H1 (cell line): ENCODE measurements around the gene MAGEA8. TPM values are rescaled to one million over a fixed set of nuclear protein-coding genes. Genes with fewer than 3 reads are reported as not detected.

Source experiments
- CTCF ChIA-PET: fragments of 300-600 bp; sonication (Branson Sonifier 250); formaldehyde crosslinking; loops from one replicate; lab custom pipeline; 2021; ENCODE audit not compliant: partially characterized antibody; lab: Charles Lee
- POLR2A ChIA-PET: fragments of 300-600 bp; sonication (Branson Sonifier 250); formaldehyde crosslinking; loops from one replicate; lab custom pipeline; 2021; ENCODE audit warnings: inconsistent platforms; ENCODE audit not compliant: partially characterized antibody; lab: Charles Lee
- DNase-seq, 2 experiments: peaks; one replicate each; pipeline versions ENCODE4 v3.0.0 to v3.0.0-alpha.2; 2010 to 2022; ENCODE audit warnings: low spot score in 2 of 2, low read depth in 1 of 2, mixed read lengths in 1 of 2
- FAIRE-seq: peaks from 2 replicates; lab custom pipeline; 2011; peaks lifted over from hg19 to GRCh38; lab: Jason Lieb, UNC
- H2AFZ ChIP-seq: 2 replicates; pipeline ENCODE4 v1.8.1; 2012; ENCODE audit warnings: low read length, inconsistent platforms
- H2AK5ac ChIP-seq: 2 replicates; pipeline ENCODE4 v1.6.1; 2013; ENCODE audit warnings: low read depth, low read length
- H2BK120ac ChIP-seq: replicated peaks from 2 replicates; pipeline ENCODE3; 2013; ENCODE audit warnings: low read depth, low read length, inconsistent platforms
- H2BK12ac ChIP-seq: 2 replicates; pipeline ENCODE4 v1.6.1; 2013; ENCODE audit warnings: low read depth, low read length
- H2BK15ac ChIP-seq: 2 replicates; pipeline ENCODE4 v1.6.1; 2013; ENCODE audit warnings: low read length
- H2BK20ac ChIP-seq: 2 replicates; pipeline ENCODE4 v1.6.1; 2013; ENCODE audit warnings: low read length
- H2BK5ac ChIP-seq: 2 replicates; pipeline ENCODE4 v1.6.1; 2013; ENCODE audit warnings: low read depth, low read length
- H3K14ac ChIP-seq: 2 replicates; pipeline ENCODE4 v1.6.1; 2013; ENCODE audit warnings: inconsistent platforms; ENCODE audit not compliant: insufficient read length
- H3K18ac ChIP-seq: 2 replicates; pipeline ENCODE4 v1.6.1; 2013; ENCODE audit warnings: low read length; ENCODE audit errors: extremely low read depth
- H3K23ac ChIP-seq: 2 replicates; pipeline ENCODE4 v1.6.1; 2013; ENCODE audit warnings: inconsistent platforms; ENCODE audit not compliant: insufficient read length
- H3K23me2 ChIP-seq: 2 replicates; pipeline ENCODE4 v1.6.1; 2013; ENCODE audit warnings: low read depth, low read length
- H3K27ac ChIP-seq: 2 replicates; pipeline ENCODE4 v1.6.1; 2011; ENCODE audit warnings: low read depth, low read length, inconsistent platforms
- H3K27me3 ChIP-seq, 4 experiments: replicated peaks in 1 of 4; 1 replicate in 1 of 4; 2 replicates in 3 of 4; pipeline versions ENCODE4 v1.6.1 to v1.8.1; 2011 to 2013; ENCODE audit warnings: low read length in 3 of 4, mild to moderate bottlenecking in 3 of 4, inconsistent platforms in 2 of 4, mixed read lengths in 2 of 4, moderate library complexity in 1 of 4; ENCODE audit not compliant: control insufficient read depth in 3 of 4, insufficient read depth in 3 of 4; ENCODE audit errors: extremely low read depth in 1 of 4
- H3K36me3 ChIP-seq, 4 experiments: 2 replicates each; pipeline versions ENCODE4 v1.6.1 to v1.8.1; 2011 to 2013; ENCODE audit warnings: mild to moderate bottlenecking in 4 of 4, low read length in 3 of 4, moderate library complexity in 2 of 4, control low read depth in 1 of 4, inconsistent platforms in 1 of 4; ENCODE audit not compliant: insufficient read depth in 4 of 4, control insufficient read depth in 2 of 4
- H3K4ac ChIP-seq: replicated peaks from 2 replicates; pipeline ENCODE3; 2013; ENCODE audit warnings: low read length, low read depth, mixed read lengths, inconsistent platforms; ENCODE audit not compliant: insufficient read length
- H3K4me1 ChIP-seq, 4 experiments: replicated peaks in 1 of 4; 1 replicate in 1 of 4; 2 replicates in 3 of 4; pipeline versions ENCODE4 v1.6.1 to v1.8.1; 2011 to 2013; ENCODE audit warnings: low read length in 3 of 4, inconsistent platforms in 2 of 4, mixed read lengths in 1 of 4; ENCODE audit not compliant: insufficient read depth in 4 of 4, control insufficient read depth in 3 of 4
- H3K4me2 ChIP-seq, 2 experiments: 2 replicates each; pipeline versions ENCODE4 v1.6.1 to v1.8.1; 2011 to 2013; ENCODE audit warnings: low read depth in 2 of 2, low read length in 2 of 2, control low read depth in 1 of 2, inconsistent platforms in 1 of 2, mild to moderate bottlenecking in 1 of 2; ENCODE audit not compliant: insufficient read depth in 1 of 2
- H3K4me3 ChIP-seq, 4 experiments: fragments of 200-600, 300-600 bp in 1 of 4; sonication (generic), shearing (Covaris generic), sonication (Bioruptor Twin) in 1 of 4; 2 replicates each; pipeline versions ENCODE4 v1.5.1 to v1.8.1; 2011 to 2016; ENCODE audit warnings: low read length in 4 of 4, low read depth in 3 of 4, control low read depth in 2 of 4, inconsistent platforms in 2 of 4, mild to moderate bottlenecking in 2 of 4, mixed read lengths in 1 of 4, moderate library complexity in 1 of 4; ENCODE audit not compliant: insufficient read depth in 2 of 4; ENCODE audit errors: extremely low read depth in 1 of 4
- H3K56ac ChIP-seq: replicated peaks from 2 replicates; pipeline ENCODE3; 2013; ENCODE audit warnings: low read depth, mild to moderate bottlenecking, mixed read lengths, low read length, inconsistent platforms; ENCODE audit not compliant: insufficient read length
- H3K79me1 ChIP-seq: 2 replicates; pipeline ENCODE4 v1.6.1; 2013; ENCODE audit warnings: low read depth, low read length, control low read depth
- H3K79me2 ChIP-seq, 2 experiments: 2 replicates each; pipeline versions ENCODE4 v1.6.1 to v1.8.1; 2012 to 2013; ENCODE audit warnings: low read length in 2 of 2, mild to moderate bottlenecking in 2 of 2, inconsistent platforms in 1 of 2; ENCODE audit not compliant: insufficient read depth in 2 of 2, control insufficient read depth in 1 of 2
- H3K9ac ChIP-seq, 4 experiments: replicated peaks in 1 of 4; 1 replicate in 1 of 4; 2 replicates in 3 of 4; pipeline versions ENCODE4 v1.6.1 to v1.8.1; 2011 to 2013; ENCODE audit warnings: low read depth in 3 of 4, low read length in 3 of 4, control low read depth in 2 of 4, mild to moderate bottlenecking in 2 of 4, moderate library complexity in 2 of 4, inconsistent platforms in 1 of 4; ENCODE audit errors: extremely low read depth in 1 of 4
- H3K9me3 ChIP-seq, 2 experiments: 2 replicates each; pipeline versions ENCODE4 v1.6.1 to v1.8.1; 2012 to 2013; ENCODE audit warnings: mild to moderate bottlenecking in 2 of 2, moderate library complexity in 2 of 2, control low read depth in 1 of 2, inconsistent platforms in 1 of 2, low read depth in 1 of 2, low read length in 1 of 2, mixed read lengths in 1 of 2; ENCODE audit not compliant: insufficient read depth in 2 of 2
- H4K20me1 ChIP-seq, 2 experiments: replicated peaks in 1 of 2; 2 replicates each; pipeline versions ENCODE3 to v1.8.1; 2011 to 2013; ENCODE audit warnings: inconsistent platforms in 2 of 2, low read length in 2 of 2, mild to moderate bottlenecking in 1 of 2; ENCODE audit not compliant: insufficient read depth in 2 of 2, control insufficient read depth in 1 of 2
- H4K5ac ChIP-seq: 2 replicates; pipeline ENCODE4 v1.6.1; 2013; ENCODE audit warnings: low read length, low read depth, mixed read lengths, inconsistent platforms; ENCODE audit not compliant: insufficient read length
- H4K8ac ChIP-seq: 2 replicates; pipeline ENCODE4 v1.8.0; 2013; ENCODE audit warnings: mild to moderate bottlenecking, moderate library complexity, low read length, inconsistent platforms; ENCODE audit not compliant: insufficient read depth; ENCODE audit errors: extremely low read depth
- H4K91ac ChIP-seq: replicated peaks from 2 replicates; pipeline ENCODE3; 2013; ENCODE audit warnings: low read length, mixed read lengths, inconsistent platforms; ENCODE audit not compliant: insufficient read length
- BCL11A ChIP-seq, 2 experiments: IDR thresholded peaks; one replicate each; pipeline ENCODE4 v1.6.1; 2011; ENCODE audit warnings: low read depth in 2 of 2, low read length in 2 of 2, mild to moderate bottlenecking in 2 of 2
- CBX5 ChIP-seq: fragments of 300-800, 300-1000 bp; sonication (generic); IDR thresholded peaks from 2 replicates; pipeline ENCODE4 v1.7.1; 2016; ENCODE audit warnings: antibody characterized with exemption, low read length, low read depth
- CREB1 ChIP-seq: IDR thresholded peaks from 2 replicates; pipeline ENCODE4 v1.6.1; 2012; ENCODE audit warnings: inconsistent platforms
- E2F6 ChIP-seq: IDR thresholded peaks from 2 replicates; pipeline ENCODE4 v1.6.1; 2012; ENCODE audit warnings: inconsistent platforms
- JUN ChIP-seq: IDR thresholded peaks from 2 replicates; pipeline ENCODE4 v1.6.1; 2011; ENCODE audit warnings: low read depth, mild to moderate bottlenecking, improper control_type of control experiment, low read length
- NANOG ChIP-seq: IDR thresholded peaks from 2 replicates; pipeline ENCODE4 v1.6.1; 2011; ENCODE audit warnings: low read length, low read depth, mild to moderate bottlenecking, inconsistent platforms; ENCODE audit not compliant: insufficient read depth, poor library complexity, severe bottlenecking
- NRF1 ChIP-seq: IDR thresholded peaks from 2 replicates; pipeline ENCODE4 v1.6.1; 2011; ENCODE audit warnings: mild to moderate bottlenecking, low read depth, low read length, improper control_type of control experiment
- PHF8 ChIP-seq: fragments of 200-600 bp; sonication (generic); conservative IDR thresholded peaks from 2 replicates; pipeline ENCODE4 v1.7.1; 2012; ENCODE audit warnings: low read depth, mild to moderate bottlenecking, inconsistent platforms, low read length, moderate library complexity
- RBBP5 ChIP-seq: IDR thresholded peaks from 2 replicates; pipeline ENCODE4 v1.7.1; 2012; ENCODE audit warnings: low read depth, mild to moderate bottlenecking, inconsistent platforms, low read length, moderate library complexity, borderline replicate concordance
- SAP30 ChIP-seq: fragments of 300-600 bp; sonication (generic); IDR thresholded peaks from 2 replicates; pipeline ENCODE4 v1.7.1; 2012; ENCODE audit warnings: low read length, moderate library complexity, mild to moderate bottlenecking, inconsistent platforms; ENCODE audit not compliant: insufficient read depth, insufficient replicate concordance
- TBP ChIP-seq: IDR thresholded peaks from 2 replicates; pipeline ENCODE4 v1.6.1; 2011; ENCODE audit warnings: low read depth, low read length, improper control_type of control experiment
- TCF12 ChIP-seq: IDR thresholded peaks from 2 replicates; pipeline ENCODE4 v1.6.1; 2011; ENCODE audit warnings: low read depth, mild to moderate bottlenecking, low read length
- WGBS, 2 experiments: shearing (Covaris generic) in 1 of 2; methylation state at CpG; one replicate each; pipeline versions ENCODE4 v1.1.6 to v1.1.7; 2013 to 2015; ENCODE audit warnings: low lambda C conversion rate in 2 of 2, mixed read lengths in 2 of 2, inconsistent platforms in 1 of 2, low coverage in 1 of 2, missing lambda C conversion rate in 1 of 2; ENCODE audit not compliant: insufficient replicate concordance in 2 of 2, insufficient coverage in 1 of 2, insufficient read length in 1 of 2; ENCODE audit errors: extremely low coverage in 1 of 2, missing lambda C conversion rate in 1 of 2; 5-methylcytosine and 5-hydroxymethylcytosine counted together
- polyA plus RNA-seq, 7 experiments: library from polyadenylated mRNA; depleted of rRNA in 3 of 7; stranded (reverse) in 5 of 7; unstranded in 2 of 7; fragments of >200 nt in 5 of 7; fragments of 200-250 nt in 2 of 7; gene quantifications; 1 replicate in 5 of 7; 2 replicates in 1 of 7; 4 replicates in 1 of 7; pipeline versions ENCODE4 v1.2.1 to v1.2.3, GENCODE V29; 2011 to 2013; ENCODE audit warnings: missing spikeins in 2 of 7, mixed read lengths in 2 of 7
- total RNA-seq: library from RNA; stranded (reverse); fragmentation: NEBNext Ultra II Directional; extraction: Animal tissue kit (Norgen Biotek cat#: 25700); gene quantifications from 2 replicates; pipeline ENCODE4 v1.2.1, GENCODE V29; 2021

Gene MAGEA8
- total and polyA plus RNA-seq, 2 of the 8 experiments (the other 6 are each of a cell fraction or from before 2014, with no cell fraction given): not detected

GRCh38 chrX:149853925-149854324, 27.1 kb upstream of the MAGEA8 start:
- POLR2A ChIA-PET: no interaction called here
- H4K8ac ChIP-seq: no peak overlapping the region
- no peak overlapping the region for H2AFZ ChIP-seq
- no peak overlapping the region for H2BK120ac ChIP-seq
- no peak overlapping the region for H3K18ac ChIP-seq
- DNase-seq: no peak
- no peak for FAIRE-seq
- H2BK20ac ChIP-seq: no peak overlapping the region
- H4K20me1 ChIP-seq: no peaks in the 10 kb centered on the region
- no peak overlapping the region for H2AK5ac ChIP-seq
- CTCF ChIA-PET: interaction anchor here (0.8 kb wide), 1 partner anchor 203 kb away, joined by 3 read pairs; no protein-coding TSS in a partner anchor
- H3K4me1 ChIP-seq: peaks cover 0 to 5% (median 0%) of the 10 kb centered on the region in 4 experiments; a peak in 1 of 7 replicates
- no peak overlapping the region for H3K56ac ChIP-seq
- H3K4me2 ChIP-seq: no peak overlapping the region; a peak in 1 of 4 replicates
- no peak overlapping the region for H3K4ac ChIP-seq
- H3K27ac ChIP-seq: no peak overlapping the region
- no peak overlapping the region for H2BK12ac ChIP-seq
- H3K79me1 ChIP-seq: no peaks in the 10 kb centered on the region
- no peaks in the 10 kb centered on the region for H3K23me2 ChIP-seq
- no peak overlapping the region for H4K5ac ChIP-seq
- no peaks in the 10 kb centered on the region for H3K36me3 ChIP-seq
- no peak overlapping the region for H3K23ac ChIP-seq
- no peaks in the 10 kb centered on the region for H3K27me3 ChIP-seq
- no peaks in the 10 kb centered on the region for H3K9me3 ChIP-seq
- H3K4me3 ChIP-seq: no peak overlapping the region
- no peak for TF ChIP-seq SAP30
- no peak for TF ChIP-seq BCL11A (IDR thresholded peaks at IDR 0.05; ENCODE audit: low read depth in 2 of 2, low read length in 2 of 2)
- TF ChIP-seq CBX5: no peak
- TF ChIP-seq E2F6: no peak
- no peak for TF ChIP-seq TBP
- no peak for TF ChIP-seq TCF12
- no peak for TF ChIP-seq NANOG
- no peak for TF ChIP-seq RBBP5
- no peak for TF ChIP-seq PHF8
- no peak for TF ChIP-seq NRF1
- TF ChIP-seq CREB1: no peak
- TF ChIP-seq JUN: no peak
- H3K14ac ChIP-seq: no peak overlapping the region
- WGBS, 2 experiments: 94% methylated on average over 2 of the region's 2 CpGs; no CpG with 5 or more reads in 1 of the 2 experiments
- H3K79me2 ChIP-seq: no peaks in the 10 kb centered on the region
- H3K9ac ChIP-seq: no peak overlapping the region
- no peak overlapping the region for H4K91ac ChIP-seq
- no peak overlapping the region for H2BK5ac ChIP-seq
- no peak overlapping the region for H2BK15ac ChIP-seq
